Naive thymus-derived CD4-positive, alpha-beta T cell (primary cell): ENCODE data around the gene CAB39L. TPM values are rescaled to one million over a fixed set of nuclear protein-coding genes. Genes with fewer than 3 reads are reported as not detected.
A peak's percentile ranks its signal among the peaks of the same experiment; 100 is the strongest.
"Not testable (repeated sequence)": the region's sequence is repeated elsewhere in the genome, so short reads cannot be mapped to it uniquely, and the experiment has no call there.

Source experiments
- ATAC-seq: fragments of 150-1000 bp; cut with Tn5 transposase; 2 replicates; pipeline ENCODE4 v1.10.0; 2021; ENCODE audit warnings: mild to moderate bottlenecking, moderate library complexity
- CTCF ChIA-PET: fragments of 350-600 bp; sonication (Branson Sonifier 250); formaldehyde crosslinking; loops from one replicate; lab custom pipeline; 2021; ENCODE audit warnings: antibody characterized with exemption; lab: Charles Lee
- POLR2A ChIA-PET: fragments of 350-600 bp; sonication (Branson Sonifier 250); formaldehyde crosslinking; loops from one replicate; lab custom pipeline; 2021; ENCODE audit warnings: antibody characterized with exemption, inconsistent platforms; lab: Charles Lee
- DNase-seq, 9 donors: peaks; one replicate each; pipeline versions ENCODE4 v3.0.0 to v3.0.0-alpha.2; 2020 to 2022; ENCODE audit warnings: mixed read lengths in 1 of 9
- H3K27ac ChIP-seq: one replicate; pipeline ENCODE4 v1.7.0; 2013; ENCODE audit warnings: mild to moderate bottlenecking, low read depth, low read length, moderate library complexity
- H3K27me3 ChIP-seq, 2 donors: one replicate each; pipeline ENCODE4 v1.7.0; 2013; ENCODE audit warnings: low read length in 2 of 2, mild to moderate bottlenecking in 2 of 2, moderate library complexity in 2 of 2; ENCODE audit not compliant: control insufficient read depth in 2 of 2, insufficient read depth in 2 of 2
- H3K36me3 ChIP-seq, 3 experiments: 1 replicate in 2 of 3; 2 replicates in 1 of 3; pipeline ENCODE4 v1.7.0; 2013; ENCODE audit warnings: low read length in 3 of 3, mild to moderate bottlenecking in 3 of 3, moderate library complexity in 1 of 3; ENCODE audit not compliant: insufficient read depth in 3 of 3, control insufficient read depth in 2 of 3
- H3K4me1 ChIP-seq, 2 donors: one replicate each; pipeline ENCODE4 v1.7.0; 2013; ENCODE audit warnings: low read length in 2 of 2, mild to moderate bottlenecking in 2 of 2, moderate library complexity in 1 of 2; ENCODE audit not compliant: control insufficient read depth in 2 of 2, insufficient read depth in 2 of 2
- H3K4me3 ChIP-seq: 2 replicates; pipeline ENCODE4 v1.7.0; 2013; ENCODE audit warnings: mild to moderate bottlenecking, low read length
- H3K9me3 ChIP-seq, 3 experiments: 1 replicate in 2 of 3; 2 replicates in 1 of 3; pipeline ENCODE4 v1.7.0; 2013; ENCODE audit warnings: low read length in 3 of 3; ENCODE audit not compliant: control insufficient read depth in 2 of 3
- H3K27ac Mint-ChIP-seq, 9 donors: one replicate each; pipeline ENCODE4 v1.8.0; 2020 to 2022; ENCODE audit warnings: mixed read lengths in 9 of 9, mild to moderate bottlenecking in 8 of 9, moderate library complexity in 5 of 9, inconsistent platforms in 2 of 9
- H3K27me3 Mint-ChIP-seq, 5 donors: one replicate each; pipeline ENCODE4 v1.8.0; 2021 to 2022; ENCODE audit warnings: mixed read lengths in 5 of 5, mild to moderate bottlenecking in 1 of 5
- H3K36me3 Mint-ChIP-seq, 5 donors: one replicate each; pipeline ENCODE4 v1.8.0; 2020 to 2022; ENCODE audit warnings: mixed read lengths in 5 of 5, mild to moderate bottlenecking in 3 of 5, inconsistent platforms in 1 of 5
- H3K4me1 Mint-ChIP-seq, 7 donors: one replicate each; pipeline ENCODE4 v1.8.0; 2020 to 2022; ENCODE audit warnings: mixed read lengths in 7 of 7, mild to moderate bottlenecking in 3 of 7, inconsistent platforms in 1 of 7
- H3K4me3 Mint-ChIP-seq, 10 donors: one replicate each; pipeline ENCODE4 v1.8.0; 2020 to 2022; ENCODE audit warnings: mild to moderate bottlenecking in 10 of 10, mixed read lengths in 10 of 10, moderate library complexity in 6 of 10, inconsistent platforms in 2 of 10
- H3K9me3 Mint-ChIP-seq, 11 donors: one replicate each; pipeline ENCODE4 v1.8.0; 2020 to 2022; ENCODE audit warnings: mixed read lengths in 11 of 11, mild to moderate bottlenecking in 4 of 11, inconsistent platforms in 1 of 11, moderate library complexity in 1 of 11
- intact Hi-C, 2 donors: fragments of 100-400 bp; cut with micrococcal nuclease; formaldehyde crosslinking; loops; one replicate each; pipeline ENCODE4 v1.15.1; 2023
- polyA plus RNA-seq, 2 donors: library from polyadenylated mRNA; unstranded; fragments of 300-500 nt; fragmentation: Illumina TruSeq; gene quantifications; one replicate each; pipeline ENCODE4 v1.2.3, GENCODE V29; 2021
- total RNA-seq, 6 experiments: library from RNA in 5 of 6; stranded (reverse) in 5 of 6; gene quantifications; 1 replicate in 5 of 6; 2 replicates in 1 of 6; pipeline ENCODE4 v1.2.3 and lab custom pipeline; 2021 to 2026

Gene CAB39L
- total and polyA plus RNA-seq, 7 experiments from 2014 or later, result 2.9 to 5.9 (median 4.6) TPM

DNA sequence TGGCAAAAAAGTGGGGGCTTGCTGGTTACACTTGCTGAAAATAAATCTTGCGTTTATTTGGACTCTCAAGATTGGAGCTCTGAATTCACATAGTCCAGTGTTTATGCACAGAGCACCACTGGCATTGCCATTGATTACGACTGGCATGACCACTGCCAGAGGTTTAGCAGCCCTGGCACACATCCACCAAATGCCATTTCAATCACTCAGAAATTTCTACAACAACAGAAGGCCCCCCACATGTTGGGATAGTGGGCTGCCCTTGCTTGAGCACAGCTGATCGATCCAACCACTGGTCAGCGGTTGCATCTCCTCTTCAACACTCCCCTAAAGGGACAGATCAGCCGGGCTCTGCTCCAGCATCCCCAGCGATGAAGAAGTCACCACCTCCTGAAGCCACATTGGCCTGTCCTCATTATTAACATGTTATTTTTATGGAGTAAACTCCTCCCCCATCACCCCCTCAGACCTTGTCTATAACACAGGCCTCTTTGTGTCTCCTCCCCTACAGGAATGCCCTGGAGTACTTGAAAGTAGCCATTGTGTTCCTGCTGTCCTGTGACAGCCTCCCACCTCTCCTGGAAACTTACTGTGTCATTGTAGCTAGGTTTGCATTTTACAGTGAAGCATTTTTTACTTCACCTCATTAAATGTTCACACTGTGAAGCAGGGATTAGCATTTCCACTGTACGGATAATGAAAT, 144.8 kb downstream of the CAB39L start:
- H3K4me1 Mint-ChIP-seq, result peaks cover 8 to 28% (median 14%) of the 10 kb centered on the region in 7 donors
- Histone ChIP-seq H3K27ac (no peak overlapping the region), H3K27me3 (no peaks in the 10 kb centered on the region), H3K36me3 (no peaks in the 10 kb centered on the region), H3K4me1 (no peaks in the 10 kb centered on the region), H3K9me3 (no peaks in the 10 kb centered on the region), H3K4me3 (no peak overlapping the region)
- no peak for DNase-seq
- peak overlapping the region in 1 of 9 donors; percentile 6 for H3K27ac Mint-ChIP-seq
- ChIA-PET CTCF (interaction anchor here (0.6 to 1.0 kb wide), 2 partner anchors 86 to 303 kb away, joined by 3 read pairs; no protein-coding TSS in a partner anchor), POLR2A (no interaction called here)
- H3K9me3 Mint-ChIP-seq, result no peaks in the 10 kb centered on the region
- H3K27me3 Mint-ChIP-seq, result no peaks in the 10 kb centered on the region
- intact Hi-C loops, result loop anchor here in 1 of 2 donors (1.0 kb wide), 1 partner anchor 35 kb away; no protein-coding TSS in a partner anchor
- H3K36me3 Mint-ChIP-seq, result peaks cover 0 to 5% (median 3%) of the 10 kb centered on the region in 5 donors
- no peak for ATAC-seq
- H3K4me3 Mint-ChIP-seq, result no peak overlapping the region

DNA sequence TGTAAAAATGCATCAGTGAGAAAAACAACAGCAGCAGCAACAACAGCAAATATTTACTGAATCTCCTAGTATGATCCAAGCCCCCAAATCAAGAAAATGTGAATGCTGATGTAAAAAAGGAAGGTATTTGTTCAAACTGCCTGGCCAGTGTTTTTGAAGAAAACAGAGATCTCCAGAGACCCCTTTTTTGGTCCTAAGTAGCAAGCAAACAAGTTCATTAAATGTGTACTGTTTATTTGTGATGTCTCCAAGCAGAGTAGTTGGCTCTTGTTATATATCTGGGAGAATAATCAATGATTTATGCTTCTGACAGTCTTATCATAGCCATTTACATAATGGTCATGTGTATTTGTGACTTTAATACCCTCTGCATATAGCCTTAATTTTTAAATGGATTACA, 145.4 kb downstream of the CAB39L start:
- no peak overlapping the region for H3K4me3 Mint-ChIP-seq
- POLR2A ChIA-PET, result no interaction called here
- H3K4me1 ChIP-seq, result no peaks in the 10 kb centered on the region
- H3K36me3 ChIP-seq, result no peaks in the 10 kb centered on the region
- no peaks in the 10 kb centered on the region for H3K9me3 Mint-ChIP-seq
- intact Hi-C loops, result no loop called here
- H3K27me3 Mint-ChIP-seq, result no peaks in the 10 kb centered on the region
- no peaks in the 10 kb centered on the region for H3K9me3 ChIP-seq
- peaks cover 0 to 6% (median 3%) of the 10 kb centered on the region in 5 donors for H3K36me3 Mint-ChIP-seq
- no peak overlapping the region for H3K27ac ChIP-seq
- DNase-seq (no peak), ATAC-seq (no peak)
- H3K4me3 ChIP-seq, result no peak overlapping the region
- no peaks in the 10 kb centered on the region for H3K27me3 ChIP-seq
- no peak overlapping the region for H3K27ac Mint-ChIP-seq
- H3K4me1 Mint-ChIP-seq, result peaks cover 8 to 27% (median 14%) of the 10 kb centered on the region in 7 donors
- CTCF ChIA-PET, result interaction anchor here (0.6 kb wide), 1 partner anchor 86 kb away, joined by 3 read pairs; no protein-coding TSS in a partner anchor

- Histone ChIP-seq H3K4me3 (no peak overlapping the region), H3K9me3 (no peaks in the 10 kb centered on the region), H3K4me1 (no peaks in the 10 kb centered on the region), H3K27ac (no peak overlapping the region), H3K36me3 (no peaks in the 10 kb centered on the region), H3K27me3 (no peaks in the 10 kb centered on the region)
- Mint-ChIP-seq H3K9me3 (no peaks in the 10 kb centered on the region), H3K36me3 (peaks cover 0 to 13% (median 3%) of the 10 kb centered on the region in 5 donors), H3K27me3 (no peaks in the 10 kb centered on the region), H3K4me1 (peaks cover 6 to 17% (median 13%) of the 10 kb centered on the region in 7 donors), H3K4me3 (no peak overlapping the region), H3K27ac (no peak overlapping the region)
- ChIA-PET POLR2A (no interaction called here), CTCF (interaction anchor here (0.6 kb wide), 1 partner anchor 17 kb away, joined by 3 read pairs; no protein-coding TSS in a partner anchor)
- intact Hi-C loops, result no loop called here
- ATAC-seq (no peak), DNase-seq (no peak)
Observed at GRCh38 chr13:49297338-49297737, 146.5 kb downstream of the CAB39L start.

DNA sequence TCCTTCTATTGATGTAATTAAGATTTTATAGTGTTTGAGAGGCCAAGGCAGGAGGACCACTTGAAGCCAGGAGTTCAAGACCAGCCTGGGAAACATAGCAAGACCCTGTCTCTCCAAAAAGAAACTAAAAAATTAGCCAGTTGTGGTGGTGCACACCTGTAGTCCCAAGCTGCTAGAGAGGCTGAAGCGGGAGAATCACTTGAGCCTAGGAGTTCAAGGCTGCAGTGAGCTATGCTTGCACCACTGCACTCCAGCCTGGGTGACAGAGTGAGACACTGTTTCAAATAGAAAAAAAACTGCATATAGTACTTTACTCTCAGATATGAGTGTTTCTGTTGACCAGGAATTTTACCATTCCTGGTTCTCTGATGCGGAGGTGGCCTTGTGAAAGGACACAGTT, 147.2 kb downstream of the CAB39L start:
- H3K36me3 ChIP-seq, result no peaks in the 10 kb centered on the region
- ChIA-PET POLR2A (no interaction called here), CTCF (interaction anchor here (0.6 kb wide), 3 partner anchors 311 to 530 kb away, joined by 3 to 4 read pairs (median 3); no protein-coding TSS in a partner anchor)
- Mint-ChIP-seq H3K4me3 (no peak overlapping the region), H3K27me3 (no peaks in the 10 kb centered on the region), H3K4me1 (peaks cover 6 to 13% (median 10%) of the 10 kb centered on the region in 7 donors), H3K27ac (no peak overlapping the region), H3K36me3 (peaks cover 0 to 13% (median 3%) of the 10 kb centered on the region in 5 donors), H3K9me3 (no peaks in the 10 kb centered on the region)
- no peaks in the 10 kb centered on the region for H3K4me1 ChIP-seq
- H3K27ac ChIP-seq, result no peak overlapping the region
- intact Hi-C loops, result no loop called here
- H3K4me3 ChIP-seq, result no peak overlapping the region
- ATAC-seq, result no peak
- no peaks in the 10 kb centered on the region for H3K9me3 ChIP-seq
- H3K27me3 ChIP-seq, result no peaks in the 10 kb centered on the region
- no peak for DNase-seq

GRCh38 chr13:49295244-49295643, 148.6 kb downstream of the CAB39L start:
- Mint-ChIP-seq H3K9me3 (no peaks in the 10 kb centered on the region), H3K4me3 (no peak overlapping the region), H3K27ac (peak overlapping the region in 1 of 9 donors; percentile 49), H3K36me3 (peaks cover 0 to 18% (median 3%) of the 10 kb centered on the region in 5 donors), H3K4me1 (peaks cover 0 to 8% (median 5%) of the 10 kb centered on the region in 7 donors), H3K27me3 (no peaks in the 10 kb centered on the region)
- Histone ChIP-seq H3K4me3 (no peak overlapping the region), H3K27me3 (no peaks in the 10 kb centered on the region), H3K36me3 (no peaks in the 10 kb centered on the region), H3K9me3 (no peaks in the 10 kb centered on the region), H3K4me1 (no peaks in the 10 kb centered on the region), H3K27ac (no peak overlapping the region)
- no peak for DNase-seq
- intact Hi-C loops, result no loop called here
- CTCF ChIA-PET, result interaction anchor here (1.1 kb wide), 2 partner anchors 13 to 148 kb away, joined by 3 to 4 read pairs; partner anchors contain the start of genes CAB39L and SETDB2
- ATAC-seq, result no peak
- POLR2A ChIA-PET, result no interaction called here

DNA sequence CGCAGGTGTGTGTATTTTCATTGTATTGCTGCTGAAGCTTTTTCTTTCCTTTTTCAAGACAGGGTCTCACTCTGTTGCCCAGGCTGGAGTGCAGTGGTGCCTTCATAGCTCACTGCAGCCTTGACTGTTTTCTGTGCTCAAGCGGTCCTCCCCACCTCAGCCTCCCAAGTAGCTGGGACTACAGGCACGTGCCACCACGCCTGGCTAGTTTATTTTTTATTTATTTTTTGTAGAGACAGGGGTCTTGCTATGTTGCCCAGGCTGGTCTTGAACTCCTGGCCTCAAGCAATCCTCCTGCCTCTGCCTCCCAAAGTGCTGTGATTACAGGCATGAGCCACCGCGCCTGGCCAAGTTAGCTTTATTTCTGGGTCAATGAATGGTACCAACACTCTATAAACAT, 149.1 kb downstream of the CAB39L start:
- H3K4me3 ChIP-seq, H3K9me3 ChIP-seq, intact Hi-C loops, DNase-seq, H3K27me3 ChIP-seq, H3K4me1 Mint-ChIP-seq, H3K27me3 Mint-ChIP-seq, H3K4me3 Mint-ChIP-seq, H3K27ac ChIP-seq, H3K4me1 ChIP-seq, H3K27ac Mint-ChIP-seq, H3K9me3 Mint-ChIP-seq, ATAC-seq, H3K36me3 ChIP-seq: not testable (repeated sequence)
- peaks cover 0 to 18% (median 3%) of the 10 kb centered on the region in 5 donors for H3K36me3 Mint-ChIP-seq
- POLR2A ChIA-PET, result interaction anchor here (0.6 kb wide), 1 partner anchor 312 kb away, joined by 3 read pairs; no protein-coding TSS in a partner anchor
- CTCF ChIA-PET, result interaction anchor here (0.6 to 1.1 kb wide), 3 partner anchors 12 to 149 kb away, joined by 3 to 4 read pairs (median 3); partner anchors contain the start of genes CAB39L and SETDB2
